ENCODE results near the gene COL12A1. TPM values are rescaled to one million over a fixed set of nuclear protein-coding genes. Genes with fewer than 3 reads are reported as not detected.

Gene COL12A1
- total RNA-seq, 2 experiments from 2014 or later, result not detected

- H3K27ac ChIP-seq (ENCODE audit: low read depth, low read length, poor library complexity, severe bottlenecking), result no peak overlapping the region
- H3K36me3 ChIP-seq (ENCODE audit: insufficient read depth, low read length), result no peaks in the 10 kb centered on the region
- no peaks in the 10 kb centered on the region for H3K4me1 ChIP-seq (ENCODE audit: insufficient read depth, low read length, poor library complexity, severe bottlenecking)
- no peak overlapping the region for H2AFZ ChIP-seq (ENCODE audit: low read length)
- DNase-seq (ENCODE audit: low spot score), result no peak
- H3K9me2 ChIP-seq (ENCODE audit: insufficient read depth, low read length), result no peaks in the 10 kb centered on the region
- no peaks in the 10 kb centered on the region for H4K20me1 ChIP-seq (ENCODE audit: insufficient read depth, low read length)
- no peaks in the 10 kb centered on the region for H3K79me2 ChIP-seq (ENCODE audit: insufficient read depth, low read depth, low read length)
- POLR2A ChIA-PET, result no interaction called here
- H3K4me2 ChIP-seq (ENCODE audit: low read length), result no peak overlapping the region
- CTCF ChIA-PET (ENCODE audit: unreplicated experiment), result no interaction called here
- BruUV-seq (replicated peaks), result no TSS peak
- H3K4me3 ChIP-seq (ENCODE audit: low read depth, low read length, poor library complexity, severe bottlenecking), result no peak overlapping the region
- no peaks in the 10 kb centered on the region for H3K9me3 ChIP-seq (ENCODE audit: low read length)
- intact Hi-C loops (cut with micrococcal nuclease; ENCODE audit: unreplicated experiment), result no loop called here
- TF ChIP-seq CTCF (conservative IDR thresholded peaks at IDR 0.05; ENCODE audit: low read length) (no peak), EZH2phosphoT487 (IDR thresholded peaks at IDR 0.05; ENCODE audit: borderline replicate concordance, low read depth, low read length) (no peak)
Measured at GRCh38 chr6:75171986-75172385, 33.9 kb downstream of the COL12A1 start.

- Histone ChIP-seq H3K4me3 (ENCODE audit: low read depth, low read length, poor library complexity, severe bottlenecking) (no peak overlapping the region), H4K20me1 (ENCODE audit: insufficient read depth, low read length) (no peaks in the 10 kb centered on the region), H3K9me2 (ENCODE audit: insufficient read depth, low read length) (no peaks in the 10 kb centered on the region), H3K4me1 (ENCODE audit: insufficient read depth, low read length, poor library complexity, severe bottlenecking) (no peaks in the 10 kb centered on the region), H3K9me3 (ENCODE audit: low read length) (no peaks in the 10 kb centered on the region), H2AFZ (ENCODE audit: low read length) (no peak overlapping the region), H3K36me3 (ENCODE audit: insufficient read depth, low read length) (no peaks in the 10 kb centered on the region), H3K79me2 (ENCODE audit: insufficient read depth, low read depth, low read length) (no peaks in the 10 kb centered on the region), H3K27ac (ENCODE audit: low read depth, low read length, poor library complexity, severe bottlenecking) (no peak overlapping the region), H3K4me2 (ENCODE audit: low read length) (no peak overlapping the region)
- intact Hi-C loops (cut with micrococcal nuclease; ENCODE audit: unreplicated experiment), result no loop called here
- ChIA-PET CTCF (ENCODE audit: unreplicated experiment) (no interaction called here), POLR2A (no interaction called here)
- BruUV-seq (replicated peaks), result no TSS peak
- no peak for TF ChIP-seq CTCF (conservative IDR thresholded peaks at IDR 0.05; ENCODE audit: low read length)
- TF ChIP-seq EZH2phosphoT487 (IDR thresholded peaks at IDR 0.05; ENCODE audit: borderline replicate concordance, low read depth, low read length), result no peak
- no peak for DNase-seq (ENCODE audit: low spot score)
Measured at GRCh38 chr6:75171567-75171966, 34.3 kb downstream of the COL12A1 start.

GRCh38 chr6:75170691-75171560 lies 34.9 kb downstream of the COL12A1 start:
- no peaks in the 10 kb centered on the region for H4K20me1 ChIP-seq (ENCODE audit: insufficient read depth, low read length)
- BruUV-seq (replicated peaks), result no TSS peak
- no peaks in the 10 kb centered on the region for H3K9me2 ChIP-seq (ENCODE audit: insufficient read depth, low read length)
- H3K9me3 ChIP-seq (ENCODE audit: low read length), result no peaks in the 10 kb centered on the region
- no peak overlapping the region for H3K4me3 ChIP-seq (ENCODE audit: low read depth, low read length, poor library complexity, severe bottlenecking)
- H2AFZ ChIP-seq (ENCODE audit: low read length), result no peak overlapping the region
- ChIA-PET CTCF (ENCODE audit: unreplicated experiment) (no interaction called here), POLR2A (no interaction called here)
- no peak overlapping the region for H3K4me2 ChIP-seq (ENCODE audit: low read length)
- H3K4me1 ChIP-seq (ENCODE audit: insufficient read depth, low read length, poor library complexity, severe bottlenecking), result no peaks in the 10 kb centered on the region
- no peaks in the 10 kb centered on the region for H3K79me2 ChIP-seq (ENCODE audit: insufficient read depth, low read depth, low read length)
- H3K27ac ChIP-seq (ENCODE audit: low read depth, low read length, poor library complexity, severe bottlenecking), result no peak overlapping the region
- no peaks in the 10 kb centered on the region for H3K36me3 ChIP-seq (ENCODE audit: insufficient read depth, low read length)
- TF ChIP-seq EZH2phosphoT487 (IDR thresholded peaks at IDR 0.05; ENCODE audit: borderline replicate concordance, low read depth, low read length) (no peak), CTCF (conservative IDR thresholded peaks at IDR 0.05; ENCODE audit: low read length) (no peak)
- intact Hi-C loops (cut with micrococcal nuclease; ENCODE audit: unreplicated experiment), result no loop called here
- DNase-seq (ENCODE audit: low spot score), result no peak
